NCI-H526 (cell line): ENCODE results near the gene SKIDA1.

Experiments
- DNase-seq, 2 experiments: peaks; one replicate each; lab custom pipeline; 2025; lab: John Stamatoyannopoulos, UW

Gene SKIDA1

GRCh38 chr10:21487416-21488180, 37.9 kb downstream of the SKIDA1 start:
- no peak for DNase-seq

DNA sequence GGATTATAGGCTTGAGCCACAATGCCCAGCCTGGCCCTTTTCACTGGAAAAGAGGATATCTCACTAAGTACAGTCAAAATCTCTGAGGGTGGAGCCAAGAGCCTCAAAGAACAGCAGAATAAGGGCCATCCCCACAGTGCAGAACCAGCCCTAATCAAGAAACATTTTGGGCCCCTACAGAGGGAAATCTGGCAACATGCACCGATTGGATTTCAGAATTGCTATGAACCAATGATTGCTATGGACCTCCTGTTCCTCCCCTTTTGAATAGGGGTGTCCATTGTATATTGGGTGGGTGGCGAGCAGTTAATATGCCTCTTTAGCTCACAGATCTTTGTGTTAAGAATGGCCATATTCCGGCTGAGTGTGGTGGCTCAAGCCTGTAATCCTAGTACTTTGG, 42.7 kb downstream of the SKIDA1 start:
- no peak for DNase-seq

DNA sequence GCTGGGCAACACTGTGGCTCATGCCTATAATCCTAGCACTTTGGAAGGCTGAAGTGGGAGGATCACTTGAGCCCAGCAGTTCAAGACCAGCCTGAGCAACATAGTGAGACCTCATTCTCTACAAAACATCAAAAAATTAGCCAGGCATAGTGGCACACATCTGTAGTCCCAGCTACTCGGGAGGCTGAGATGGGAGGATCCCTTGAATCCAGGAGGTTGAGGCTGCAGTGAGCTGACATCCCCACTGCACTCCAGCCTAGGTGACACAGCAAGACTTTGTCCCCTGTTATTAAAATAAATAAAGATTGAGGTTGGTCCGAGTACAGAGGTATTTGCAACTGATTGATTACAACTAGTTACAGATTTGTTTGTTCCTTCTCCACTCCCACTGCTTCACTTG, 44.1 kb downstream of the SKIDA1 start:
- no peak for DNase-seq

GRCh38 chr10:21479570-21480315, 45.7 kb downstream of the SKIDA1 start:
- DNase-seq: no peak

DNA sequence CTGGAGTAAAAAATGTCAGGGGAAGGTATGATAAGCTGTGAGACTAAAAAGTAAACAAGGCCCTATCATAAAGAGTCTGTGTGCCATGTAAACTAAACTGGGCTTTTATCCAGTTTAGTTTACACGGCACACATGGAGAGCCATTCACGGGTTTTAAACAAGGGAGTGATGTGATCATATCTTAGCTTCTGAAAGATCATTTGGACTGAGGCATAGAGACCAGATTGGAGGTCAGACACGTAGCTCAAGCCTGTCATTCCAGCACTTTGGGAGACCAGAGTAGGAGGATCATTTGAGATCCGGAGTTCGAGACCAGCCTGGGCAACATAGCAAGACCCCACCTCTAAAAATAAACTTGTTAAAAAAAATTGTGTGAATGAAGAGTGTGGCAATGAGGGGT, 50.1 kb downstream of the SKIDA1 start:
- DNase-seq: no peak

DNA sequence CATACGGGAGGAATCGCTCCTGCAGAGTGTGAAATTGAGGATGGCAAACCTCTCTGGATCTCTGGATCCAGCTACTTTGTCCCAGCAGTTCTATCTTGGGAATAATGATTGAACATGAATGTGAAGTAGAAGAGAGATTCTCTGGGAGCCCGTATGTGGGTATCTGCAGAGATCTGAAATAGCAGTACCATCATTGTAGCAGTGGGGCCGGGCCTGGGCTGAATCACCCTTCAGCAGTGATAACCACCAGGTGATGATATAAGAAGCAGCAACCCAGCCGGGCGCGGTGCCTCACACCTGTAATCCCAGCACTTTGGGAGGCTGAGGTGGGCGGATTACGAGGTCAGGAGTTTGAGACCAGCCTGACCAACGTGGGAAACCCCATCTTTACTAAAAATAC, 51.9 kb downstream of the SKIDA1 start:
- no peak for DNase-seq

DNA sequence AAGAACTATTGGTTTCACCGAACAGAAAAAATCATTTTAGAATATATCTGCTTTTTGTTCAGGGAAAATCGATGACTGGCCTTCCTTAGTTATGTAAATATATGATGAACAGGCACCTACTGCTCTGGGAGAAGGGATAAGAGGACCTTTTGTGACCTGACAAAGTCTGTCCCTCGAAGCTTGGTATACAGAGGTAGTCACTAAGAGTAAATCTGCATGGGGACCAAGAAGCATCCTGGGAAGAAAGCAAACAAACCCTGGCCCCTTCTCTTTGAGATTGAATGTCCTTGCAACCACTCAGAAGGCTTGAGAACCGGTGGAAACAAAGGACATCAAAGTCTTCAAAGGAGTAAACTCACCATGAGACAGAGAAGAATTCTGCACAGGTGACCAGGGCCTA, 52.3 kb downstream of the SKIDA1 start:
- no peak for DNase-seq

DNA sequence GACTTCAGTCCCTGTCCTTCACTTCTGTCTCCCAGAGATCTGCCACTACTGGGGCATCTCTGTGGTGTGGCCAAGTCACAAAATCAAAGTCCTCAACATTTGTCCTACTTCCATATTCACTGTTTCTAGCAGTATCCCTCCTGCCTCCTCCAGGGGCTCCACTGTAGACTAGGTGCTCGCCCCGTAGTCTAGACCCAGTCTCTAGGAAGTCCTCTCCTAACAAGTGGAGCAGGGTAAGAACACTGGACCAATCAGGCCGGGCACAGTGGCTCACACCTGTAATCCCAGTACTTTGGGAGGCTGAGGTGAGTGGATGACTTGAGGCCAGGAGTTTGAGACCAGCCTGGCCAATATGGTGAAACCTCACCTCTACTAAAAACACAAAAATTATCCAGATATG, 57.4 kb downstream of the SKIDA1 start:
- no peak for DNase-seq

DNA sequence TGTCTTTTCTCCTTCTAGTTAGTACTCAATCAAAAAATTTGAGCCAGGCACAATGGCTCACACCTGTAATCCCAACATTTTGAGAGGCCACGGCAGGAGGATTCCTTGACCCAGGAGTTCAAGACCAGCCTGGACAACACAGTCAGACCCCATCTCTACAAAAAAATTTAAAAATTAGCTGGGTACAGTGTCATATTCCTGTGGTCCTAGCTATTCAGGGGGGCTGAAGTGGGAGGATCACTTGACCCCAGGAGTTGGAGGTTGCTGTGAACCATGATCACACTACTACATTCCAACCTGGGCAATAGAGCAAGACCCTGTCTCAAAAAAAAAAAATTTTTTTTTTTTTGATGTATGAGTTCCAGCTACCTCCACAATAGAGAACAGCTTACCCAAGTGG, 57.8 kb downstream of the SKIDA1 start:
- no peak for DNase-seq

GRCh38 chr10:21464134-21464533, 61.3 kb downstream of the SKIDA1 start:
- no peak for DNase-seq
